ENCODE measurements around the gene NUDT16L1. TPM values are rescaled to one million over a fixed set of nuclear protein-coding genes. Genes with fewer than 3 reads are reported as not detected.

The NUDT16L1 gene
- polyA plus RNA-seq, 3 donors, result 40.0 to 62.7 (median 41.1) TPM

DNA sequence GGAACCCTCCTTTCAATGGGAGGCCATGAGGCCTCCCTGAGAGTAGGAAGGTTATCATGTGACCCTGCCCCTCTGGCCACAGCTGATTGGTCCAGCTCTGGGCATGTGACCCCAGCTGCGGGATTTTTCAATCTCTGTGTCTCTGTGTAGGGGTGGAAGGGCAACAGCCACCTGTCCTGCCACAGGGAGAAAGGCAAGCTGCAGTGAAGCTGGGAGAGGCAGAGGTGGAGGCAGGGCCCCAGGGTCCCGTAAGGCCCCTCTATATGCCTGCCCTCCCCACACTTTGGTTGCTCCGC, 51.9 kb downstream of the NUDT16L1 start:
- H3K9me3 ChIP-seq (replicated peaks in 1 of 2; ENCODE audit: control insufficient read depth in 1 of 2, insufficient read depth in 1 of 2, low read length in 2 of 2), result no peaks in the 10 kb centered on the region
- peaks cover 10% of the 10 kb centered on the region for H3K4me1 Mint-ChIP-seq
- H3K36me3 Mint-ChIP-seq, result peaks cover under 1 to 2% of the 10 kb centered on the region in 2 donors
- H3K4me1 ChIP-seq (ENCODE audit: control insufficient read depth in 1 of 2, insufficient read depth in 2 of 2, low read length in 2 of 2), result peaks cover 4 to 6% of the 10 kb centered on the region in 2 donors
- no peak overlapping the region for H3K4me3 Mint-ChIP-seq
- H4K20me1 ChIP-seq (ENCODE audit: insufficient read depth, low read length), result no peaks in the 10 kb centered on the region
- TF ChIP-seq, protein P1, sequence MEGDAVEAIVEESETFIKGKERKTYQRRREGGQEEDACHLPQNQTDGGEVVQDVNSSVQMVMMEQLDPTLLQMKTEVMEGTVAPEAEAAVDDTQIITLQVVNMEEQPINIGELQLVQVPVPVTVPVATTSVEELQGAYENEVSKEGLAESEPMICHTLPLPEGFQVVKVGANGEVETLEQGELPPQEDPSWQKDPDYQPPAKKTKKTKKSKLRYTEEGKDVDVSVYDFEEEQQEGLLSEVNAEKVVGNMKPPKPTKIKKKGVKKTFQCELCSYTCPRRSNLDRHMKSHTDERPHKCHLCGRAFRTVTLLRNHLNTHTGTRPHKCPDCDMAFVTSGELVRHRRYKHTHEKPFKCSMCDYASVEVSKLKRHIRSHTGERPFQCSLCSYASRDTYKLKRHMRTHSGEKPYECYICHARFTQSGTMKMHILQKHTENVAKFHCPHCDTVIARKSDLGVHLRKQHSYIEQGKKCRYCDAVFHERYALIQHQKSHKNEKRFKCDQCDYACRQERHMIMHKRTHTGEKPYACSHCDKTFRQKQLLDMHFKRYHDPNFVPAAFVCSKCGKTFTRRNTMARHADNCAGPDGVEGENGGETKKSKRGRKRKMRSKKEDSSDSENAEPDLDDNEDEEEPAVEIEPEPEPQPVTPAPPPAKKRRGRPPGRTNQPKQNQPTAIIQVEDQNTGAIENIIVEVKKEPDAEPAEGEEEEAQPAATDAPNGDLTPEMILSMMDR (IDR thresholded peaks at IDR 0.05), result no peak
- H3K4me2 ChIP-seq (replicated peaks; ENCODE audit: extremely low read depth, low read length, poor library complexity, severe bottlenecking), result no peak overlapping the region
- peaks cover 5 to 6% of the 10 kb centered on the region in 2 donors for H3K36me3 ChIP-seq (replicated peaks in 1 of 2; ENCODE audit: control insufficient read depth in 1 of 2, insufficient read depth in 2 of 2, low read length in 2 of 2)
- intact Hi-C loops (cut with micrococcal nuclease), result no loop called here
- H3K4me3 ChIP-seq (replicated peaks in 1 of 3; ENCODE audit: low read depth in 2 of 3, low read length in 3 of 3), result no peak overlapping the region
- peaks cover 8 to 17% (median 12%) of the 10 kb centered on the region in 3 donors for H3K27me3 Mint-ChIP-seq (ENCODE audit: low read depth in 3 of 3)
- H3K9me3 Mint-ChIP-seq, result no peaks in the 10 kb centered on the region
- H2AFZ ChIP-seq (ENCODE audit: insufficient read depth, low read depth, low read length, poor library complexity, severe bottlenecking), result no peak overlapping the region
- no peak overlapping the region for H3K27ac Mint-ChIP-seq
- 100% methylated on average over 2 of the region's 3 CpGs for WGBS (ENCODE audit: insufficient coverage)
- no peak for DNase-seq
- no peak overlapping the region for H3K27ac ChIP-seq (ENCODE audit: low read depth in 1 of 2, low read length in 2 of 2)
- H3K9ac ChIP-seq (ENCODE audit: insufficient read depth, low read length, poor library complexity, severe bottlenecking), result no peak overlapping the region
- no peaks in the 10 kb centered on the region for H3K79me2 ChIP-seq (ENCODE audit: insufficient read depth, low read length)
- H3K27me3 ChIP-seq (ENCODE audit: control insufficient read depth in 2 of 2, insufficient read depth in 2 of 2, low read length in 2 of 2), result no peaks in the 10 kb centered on the region

Small RNAs within 50 kb of the gene (small RNA-seq; reads per million reads assigned to genes)
- not detected for gene MIR6769A (ENCODE audit: insufficient read length, low read depth)

Other genes with a start within 250 kb of the NUDT16L1 start
- gene NMRAL1, start 218.9 kb upstream of the NUDT16L1 start, polyA plus RNA-seq, result 10 to 100 TPM; 39.2 to 57.0 (median 49.4) TPM
- 10 to 100 TPM; 21.7 to 33.2 (median 25.0) TPM for gene HMOX2, start 217.2 kb upstream of the NUDT16L1 start, polyA plus RNA-seq
- 10 to 100 TPM in 2 of 3 donors, 1 to 10 TPM in 1; 8.6 to 11.2 (median 10.8) TPM for gene CDIP1, start 154.8 kb upstream of the NUDT16L1 start, polyA plus RNA-seq
- under 1 TPM in 1 of 3 donors, not detected in 2; 0.13 TPM for gene C16orf96, start 137.2 kb upstream of the NUDT16L1 start, polyA plus RNA-seq
- 10 to 100 TPM in 1 of 3 donors, 1 to 10 TPM in 2; 2.2 to 19.2 (median 2.8) TPM for gene UBALD1, start 78.7 kb upstream of the NUDT16L1 start, polyA plus RNA-seq
- 10 to 100 TPM in 1 of 3 donors, 1 to 10 TPM in 2; 3.7 to 48.2 (median 4.7) TPM for gene MGRN1, start 68.7 kb upstream of the NUDT16L1 start, polyA plus RNA-seq
- 10 to 100 TPM in 1 of 3 donors, under 1 TPM in 2; 0.59 to 13.7 (median 0.95) TPM for gene ANKS3, start 40.7 kb downstream of the NUDT16L1 start, polyA plus RNA-seq
- under 1 TPM in 2 of 3 donors, not detected in 1; 0.04 to 0.36 TPM for gene DNAAF8, start 41.0 kb downstream of the NUDT16L1 start, polyA plus RNA-seq
- 1 to 10 TPM; 2.4 to 5.6 (median 5.2) TPM for gene ZNF500, start 73.6 kb downstream of the NUDT16L1 start, polyA plus RNA-seq
- gene SEPTIN12, start 94.8 kb downstream of the NUDT16L1 start, polyA plus RNA-seq, result not detected
- not detected for gene SMIM22, start 101.8 kb downstream of the NUDT16L1 start, polyA plus RNA-seq
- gene ROGDI, start 109.1 kb downstream of the NUDT16L1 start, polyA plus RNA-seq, result 100 to 1,000 TPM in 1 of 3 donors, 10 to 100 TPM in 2; 40.9 to 126 (median 54.4) TPM
- 10 to 100 TPM; 34.2 to 41.9 (median 39.3) TPM for gene GLYR1, start 153.7 kb downstream of the NUDT16L1 start, polyA plus RNA-seq
- gene UBN1, start 153.9 kb downstream of the NUDT16L1 start, polyA plus RNA-seq, result 10 to 100 TPM in 1 of 3 donors, 1 to 10 TPM in 2; 5.3 to 24.5 (median 7.3) TPM
- under 1 TPM in 1 of 3 donors, not detected in 2; 0.02 TPM for gene PPL, start 243.6 kb downstream of the NUDT16L1 start, polyA plus RNA-seq